H9 (cell line): Measurements from ENCODE around the gene SLC12A4. TPM values are rescaled to one million over a fixed set of nuclear protein-coding genes. Genes with fewer than 3 reads are reported as not detected.

Experiments used
- DNase-seq: peaks from one replicate; pipeline ENCODE4 v3.0.0-alpha.2; 2017
- H2AFZ ChIP-seq: one replicate; pipeline ENCODE4 v1.6.1; 2013; ENCODE audit warnings: mild to moderate bottlenecking, low read length, control low read depth, moderate library complexity
- H2AK5ac ChIP-seq: 2 replicates; pipeline ENCODE4 v1.6.1; 2013; ENCODE audit warnings: low read length, control low read depth, mixed read lengths; ENCODE audit not compliant: insufficient read length
- H2BK120ac ChIP-seq: one replicate; pipeline ENCODE4 v1.6.1; 2013; ENCODE audit warnings: low read depth, mild to moderate bottlenecking, low read length, control low read depth, inconsistent platforms; ENCODE audit not compliant: poor library complexity, severe bottlenecking
- H2BK12ac ChIP-seq: 2 replicates; pipeline ENCODE4 v1.6.1; 2013; ENCODE audit warnings: low read length, control low read depth, mixed read lengths, low read depth; ENCODE audit not compliant: insufficient read length
- H2BK15ac ChIP-seq: 2 replicates; pipeline ENCODE4 v1.6.1; 2013; ENCODE audit warnings: low read depth, low read length, control low read depth
- H2BK20ac ChIP-seq: one replicate; pipeline ENCODE4 v1.6.1; 2013; ENCODE audit warnings: low read depth, mild to moderate bottlenecking, low read length, control low read depth, inconsistent platforms; ENCODE audit not compliant: poor library complexity, severe bottlenecking
- H2BK5ac ChIP-seq: 2 replicates; pipeline ENCODE4 v1.6.1; 2013; ENCODE audit warnings: low read length, control low read depth, mixed read lengths; ENCODE audit not compliant: insufficient read length
- H3K14ac ChIP-seq: 2 replicates; pipeline ENCODE4 v1.6.1; 2013; ENCODE audit warnings: low read length, control low read depth; ENCODE audit not compliant: insufficient read depth
- H3K18ac ChIP-seq: 2 replicates; pipeline ENCODE4 v1.6.1; 2013; ENCODE audit warnings: low read depth, mild to moderate bottlenecking, mixed read lengths, low read length, control low read depth; ENCODE audit not compliant: insufficient read length
- H3K23ac ChIP-seq: 2 replicates; pipeline ENCODE4 v1.6.1; 2013; ENCODE audit warnings: low read length, control low read depth, mixed read lengths, low read depth; ENCODE audit not compliant: insufficient read length
- H3K23me2 ChIP-seq: 2 replicates; pipeline ENCODE4 v1.6.1; 2013; ENCODE audit warnings: low read depth, mild to moderate bottlenecking, mixed read lengths, low read length, control low read depth; ENCODE audit not compliant: insufficient read length, poor library complexity, severe bottlenecking
- H3K27ac ChIP-seq: 2 replicates; pipeline ENCODE4 v1.5.1; 2013; ENCODE audit warnings: low read length, control low read depth, mixed read lengths, low read depth; ENCODE audit not compliant: insufficient read length
- H3K27me3 ChIP-seq: 2 replicates; pipeline ENCODE4 v1.6.1; 2013; ENCODE audit warnings: low read length, control low read depth, inconsistent platforms; ENCODE audit not compliant: insufficient read depth
- H3K4ac ChIP-seq: 2 replicates; pipeline ENCODE4 v1.6.1; 2013; ENCODE audit warnings: low read depth, mild to moderate bottlenecking, control low read depth, inconsistent platforms, low read length, moderate library complexity
- H3K4me1 ChIP-seq: 2 replicates; pipeline ENCODE4 v1.6.1; 2013; ENCODE audit warnings: low read length, control low read depth, inconsistent platforms; ENCODE audit not compliant: insufficient read depth
- H3K4me2 ChIP-seq: 2 replicates; pipeline ENCODE4 v1.6.1; 2013; ENCODE audit warnings: low read length, control low read depth, mixed read lengths; ENCODE audit not compliant: insufficient read length, insufficient read depth
- H3K56ac ChIP-seq: 2 replicates; pipeline ENCODE4 v1.6.1; 2013; ENCODE audit warnings: low read depth, mild to moderate bottlenecking, mixed read lengths, low read length, control low read depth; ENCODE audit not compliant: insufficient read length
- H3K79me1 ChIP-seq: 2 replicates; pipeline ENCODE4 v1.6.1; 2013; ENCODE audit warnings: low read depth, mild to moderate bottlenecking, moderate library complexity, low read length, control low read depth, inconsistent platforms; ENCODE audit not compliant: insufficient read depth, poor library complexity, severe bottlenecking
- H3K79me2 ChIP-seq: 2 replicates; pipeline ENCODE4 v1.6.1; 2013; ENCODE audit warnings: low read length, control low read depth, inconsistent platforms; ENCODE audit not compliant: insufficient read depth
- H3K9ac ChIP-seq: 2 replicates; pipeline ENCODE4 v1.6.1; 2013; ENCODE audit warnings: low read length, control low read depth, mixed read lengths; ENCODE audit not compliant: insufficient read length; ENCODE audit errors: extremely low read depth
- H3K9me3 ChIP-seq: one replicate; pipeline ENCODE4 v1.6.1; 2013; ENCODE audit warnings: low read depth, low read length, inconsistent platforms; ENCODE audit not compliant: control insufficient read depth
- H3T11ph ChIP-seq: one replicate; pipeline ENCODE4 v1.6.1; 2013; ENCODE audit warnings: mild to moderate bottlenecking, low read length, control low read depth, inconsistent platforms
- H4K20me1 ChIP-seq: one replicate; pipeline ENCODE4 v1.6.1; 2013; ENCODE audit not compliant: control insufficient read depth, insufficient read length, insufficient read depth
- H4K5ac ChIP-seq: 2 replicates; pipeline ENCODE4 v1.6.1; 2013; ENCODE audit warnings: low read depth, mild to moderate bottlenecking, mixed read lengths, low read length, control low read depth; ENCODE audit not compliant: insufficient read length
- H4K8ac ChIP-seq: replicated peaks from 2 replicates; pipeline ENCODE4 v1.6.1; 2013; ENCODE audit warnings: low read length, control low read depth, mixed read lengths, low read depth; ENCODE audit not compliant: insufficient read length
- H4K91ac ChIP-seq: 2 replicates; pipeline ENCODE4 v1.6.1; 2013; ENCODE audit warnings: low read depth, mild to moderate bottlenecking, moderate library complexity, mixed read lengths, low read length, control low read depth; ENCODE audit not compliant: insufficient read length
- H3K27ac Mint-ChIP-seq, 3 experiments: 2 replicates in 2 of 3; 3 replicates in 1 of 3; pipeline ENCODE4 v1.8.0; 2020 to 2021; ENCODE audit warnings: mixed read lengths in 3 of 3, mild to moderate bottlenecking in 1 of 3, moderate library complexity in 1 of 3
- H3K27me3 Mint-ChIP-seq: 2 replicates; pipeline ENCODE4 v1.8.0; 2021; ENCODE audit warnings: low read depth, mild to moderate bottlenecking, moderate library complexity, mixed read lengths
- H3K36me3 Mint-ChIP-seq, 3 experiments: 2 replicates in 2 of 3; 3 replicates in 1 of 3; pipeline ENCODE4 v1.8.0; 2020 to 2021; ENCODE audit warnings: low read depth in 3 of 3, mixed read lengths in 3 of 3; ENCODE audit not compliant: insufficient read depth in 1 of 3
- H3K4me1 Mint-ChIP-seq, 2 experiments: 2 replicates each; pipeline ENCODE4 v1.8.0; 2020; ENCODE audit warnings: mixed read lengths in 2 of 2
- H3K4me3 Mint-ChIP-seq, 2 experiments: 2 replicates in 1 of 2; 3 replicates in 1 of 2; pipeline ENCODE4 v1.8.0; 2020 to 2021; ENCODE audit warnings: mild to moderate bottlenecking in 2 of 2, mixed read lengths in 2 of 2, moderate library complexity in 1 of 2
- H3K9me3 Mint-ChIP-seq, 2 experiments: 2 replicates in 1 of 2; 3 replicates in 1 of 2; pipeline ENCODE4 v1.8.0; 2020; ENCODE audit warnings: mild to moderate bottlenecking in 2 of 2, mixed read lengths in 2 of 2, moderate library complexity in 1 of 2
- CTCF ChIP-seq: fragments of 200-600 bp; sonication (generic); conservative IDR thresholded peaks from 3 replicates; pipeline ENCODE4 v1.8.0; 2021; ENCODE audit warnings: antibody characterized with exemption, mild to moderate bottlenecking
- WGBS: extraction: QIAGEN DNeasy Blood & Tissue Kit; methylation state at CpG from one replicate; pipeline ENCODE4 v1.1.7; 2013; ENCODE audit warnings: missing lambda C conversion rate, low lambda C conversion rate, mixed read lengths; ENCODE audit not compliant: insufficient read length; ENCODE audit errors: extremely low coverage; 5-methylcytosine and 5-hydroxymethylcytosine counted together
- total RNA-seq: library from RNA; stranded (reverse); gene quantifications from 2 replicates; pipeline ENCODE4 v1.2.1, GENCODE V29; 2021

Gene SLC12A4
- total RNA-seq, 1 experiment from 2014 or later: 46.7 TPM

- H3K79me1 ChIP-seq: no peaks in the 10 kb centered on the region
- H4K91ac ChIP-seq: no peak within 1 kb of the TSS
- H3K36me3 Mint-ChIP-seq: peaks cover 14 to 43% (median 15%) of the 10 kb centered on the region in 3 experiments
- H4K20me1 ChIP-seq: no peaks in the 10 kb centered on the region
- H3K27me3 Mint-ChIP-seq: peaks cover 10% of the 10 kb centered on the region
- no peak within 1 kb of the TSS for H2BK20ac ChIP-seq
- peak; percentile 43; the same call in 2 of the 3 replicates for TF ChIP-seq CTCF
- H3K23ac ChIP-seq: no peak within 1 kb of the TSS
- H2AFZ ChIP-seq: no peak within 1 kb of the TSS
- no peak within 1 kb of the TSS for H3K18ac ChIP-seq
- no peak within 1 kb of the TSS for H2BK120ac ChIP-seq
- H3K4me1 ChIP-seq: peaks cover 1% of the 10 kb centered on the region; the same call in 1 of the 2 replicates
- no peak within 1 kb of the TSS for H3K56ac ChIP-seq
- no CpG with 5 or more reads among the region's 15 CpGs for WGBS
- no peak within 1 kb of the TSS for H2BK12ac ChIP-seq
- no peak within 1 kb of the TSS for H3K9ac ChIP-seq
- H3K23me2 ChIP-seq: peaks cover 16% of the 10 kb centered on the region
- no peak within 1 kb of the TSS for H3K4ac ChIP-seq
- H3K27ac Mint-ChIP-seq: no peak within 1 kb of the TSS
- no peak within 1 kb of the TSS for H2BK5ac ChIP-seq
- H3K27ac ChIP-seq: no peak within 1 kb of the TSS
- H3K4me1 Mint-ChIP-seq: peaks cover 14 to 17% of the 10 kb centered on the region in 2 experiments
- no peaks in the 10 kb centered on the region for H3K9me3 ChIP-seq
- peaks cover 0 to 2% of the 10 kb centered on the region in 2 experiments; a peak in 2 of 5 replicates for H3K9me3 Mint-ChIP-seq
- no peak for DNase-seq
- no peaks in the 10 kb centered on the region for H3K27me3 ChIP-seq
- H3K79me2 ChIP-seq: no peaks in the 10 kb centered on the region
- no peak within 1 kb of the TSS for H2AK5ac ChIP-seq
- peak within 1 kb of the TSS in 1 of 2 experiments; percentile 35; a peak in 2 of 5 replicates for H3K4me3 Mint-ChIP-seq
- H3K4me2 ChIP-seq: no peak within 1 kb of the TSS
- no peak within 1 kb of the TSS for H4K5ac ChIP-seq
- no peak within 1 kb of the TSS for H2BK15ac ChIP-seq
- no peak within 1 kb of the TSS for H4K8ac ChIP-seq
- H3K14ac ChIP-seq: no peak within 1 kb of the TSS
- H3T11ph ChIP-seq: no peak within 1 kb of the TSS
Observed at GRCh38 chr16:67931712-67932461, 36.5 kb downstream of the SLC12A4 start, which contains the start of gene CTRL. CTRL (minus strand) TSS chr16:67931862; CDS start chr16:67931852, 10 bp downstream.
